ENCODE measurements around the gene DENND4A. TPM values are rescaled to one million over a fixed set of nuclear protein-coding genes. Genes with fewer than 3 reads are reported as not detected.
"Not testable (repeated sequence)": the region's sequence is repeated elsewhere in the genome, so short reads cannot be mapped to it uniquely, and the experiment has no call there.

Gene DENND4A
- total RNA-seq, 1 donor from 2014 or later: 32.5 TPM

DNA sequence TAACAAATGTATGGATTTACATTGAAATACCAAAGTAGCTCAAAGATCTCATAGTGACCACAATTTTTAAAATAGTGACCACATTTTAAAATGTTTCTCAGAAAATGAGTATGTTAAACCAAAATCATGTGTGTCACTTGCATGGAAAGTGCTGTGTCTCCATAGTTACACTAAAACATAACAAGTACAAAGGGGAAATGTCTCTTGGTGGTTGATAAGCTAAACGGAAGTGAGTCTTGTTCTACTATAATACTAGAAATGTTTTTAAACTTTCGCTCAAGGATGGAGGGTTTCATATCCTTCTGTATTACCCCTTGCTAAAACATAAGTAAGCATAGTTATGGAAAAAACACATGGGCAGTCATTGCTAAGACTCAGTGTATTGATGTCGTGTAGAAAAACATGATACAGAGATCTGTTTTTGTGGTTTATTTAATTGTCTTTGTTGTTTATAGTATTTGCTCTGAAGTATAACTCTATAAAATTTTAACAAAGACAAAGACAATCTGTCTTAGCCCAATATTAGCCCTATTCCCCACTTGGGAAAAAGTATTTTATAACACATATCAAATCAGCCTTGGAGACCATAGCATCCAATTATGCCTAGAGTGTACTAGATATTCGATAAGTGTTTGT is 27.0 kb upstream of the DENND4A start:
- Histone ChIP-seq H3K4me1 (peaks cover 9% of the 10 kb centered on the region), H3K4me3 (no peak overlapping the region), H3K27ac (peak overlapping the region; percentile 61), H3K36me3 (no peaks in the 10 kb centered on the region), H3K9me3 (no peaks in the 10 kb centered on the region), H3K27me3 (no peaks in the 10 kb centered on the region)
- TF ChIP-seq, protein P1, sequence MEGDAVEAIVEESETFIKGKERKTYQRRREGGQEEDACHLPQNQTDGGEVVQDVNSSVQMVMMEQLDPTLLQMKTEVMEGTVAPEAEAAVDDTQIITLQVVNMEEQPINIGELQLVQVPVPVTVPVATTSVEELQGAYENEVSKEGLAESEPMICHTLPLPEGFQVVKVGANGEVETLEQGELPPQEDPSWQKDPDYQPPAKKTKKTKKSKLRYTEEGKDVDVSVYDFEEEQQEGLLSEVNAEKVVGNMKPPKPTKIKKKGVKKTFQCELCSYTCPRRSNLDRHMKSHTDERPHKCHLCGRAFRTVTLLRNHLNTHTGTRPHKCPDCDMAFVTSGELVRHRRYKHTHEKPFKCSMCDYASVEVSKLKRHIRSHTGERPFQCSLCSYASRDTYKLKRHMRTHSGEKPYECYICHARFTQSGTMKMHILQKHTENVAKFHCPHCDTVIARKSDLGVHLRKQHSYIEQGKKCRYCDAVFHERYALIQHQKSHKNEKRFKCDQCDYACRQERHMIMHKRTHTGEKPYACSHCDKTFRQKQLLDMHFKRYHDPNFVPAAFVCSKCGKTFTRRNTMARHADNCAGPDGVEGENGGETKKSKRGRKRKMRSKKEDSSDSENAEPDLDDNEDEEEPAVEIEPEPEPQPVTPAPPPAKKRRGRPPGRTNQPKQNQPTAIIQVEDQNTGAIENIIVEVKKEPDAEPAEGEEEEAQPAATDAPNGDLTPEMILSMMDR (IDR thresholded peaks at IDR 0.05): no peak
- intact Hi-C loops (cut with DNase I): no loop called here
- ATAC-seq (peak; percentile 85), DNase-seq (no peak)

GRCh38 chr15:65816441-65816840 is 24.3 kb upstream of the DENND4A start:
- H3K4me3 ChIP-seq: no peak overlapping the region
- H3K27me3 ChIP-seq: no peaks in the 10 kb centered on the region
- TF ChIP-seq, protein P1 (IDR thresholded peaks at IDR 0.05): no peak
- peaks cover 9% of the 10 kb centered on the region for H3K4me1 ChIP-seq
- no peak overlapping the region for H3K27ac ChIP-seq
- peaks cover 4% of the 10 kb centered on the region for H3K9me3 ChIP-seq
- no peaks in the 10 kb centered on the region for H3K36me3 ChIP-seq
- DNase-seq: no peak
- intact Hi-C loops (cut with DNase I): no loop called here
- no peak for ATAC-seq

DNA sequence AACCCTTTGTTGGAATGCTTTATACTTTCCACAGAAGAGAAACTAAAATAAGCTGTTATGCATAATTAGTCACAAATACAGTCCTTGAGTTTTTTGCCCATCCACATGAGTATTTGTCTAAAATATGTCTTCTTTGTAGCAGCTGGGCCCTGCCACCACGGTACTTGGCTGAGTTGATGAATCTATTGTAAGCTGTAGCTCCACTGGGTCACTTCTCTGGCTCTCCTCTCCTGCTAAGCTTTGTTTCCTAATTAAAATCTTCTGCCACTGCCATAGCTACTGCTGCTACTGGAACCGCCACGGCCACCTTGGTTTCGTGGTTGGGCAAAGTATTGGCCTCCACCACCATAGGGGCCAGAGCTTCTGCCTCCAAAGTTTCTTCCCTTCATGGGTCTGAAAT is 23.9 kb upstream of the DENND4A start:
- H3K27me3 ChIP-seq; H3K27ac ChIP-seq; intact Hi-C loops (cut with DNase I); H3K36me3 ChIP-seq; H3K9me3 ChIP-seq; DNase-seq; H3K4me1 ChIP-seq; ATAC-seq; H3K4me3 ChIP-seq: not testable (repeated sequence)

DNA sequence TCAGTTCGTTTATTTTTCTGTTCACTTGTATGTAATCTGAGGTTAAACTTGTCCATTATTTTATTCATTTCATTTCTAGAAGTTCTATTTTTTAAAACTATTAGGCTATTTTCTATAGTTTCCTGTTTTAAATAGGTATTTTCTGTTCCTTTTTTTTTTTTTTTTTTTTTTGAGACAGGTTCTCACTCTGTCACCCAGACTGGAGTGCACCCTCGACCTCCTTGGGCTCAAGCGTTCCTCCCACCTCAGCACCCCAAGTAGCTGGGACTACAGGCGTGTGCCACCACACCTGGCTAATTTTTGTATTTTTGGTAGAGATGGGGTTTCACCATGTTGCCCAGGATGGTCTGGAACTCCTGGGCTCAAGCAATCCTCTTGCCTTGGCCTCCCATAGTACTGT is 22.2 kb upstream of the DENND4A start:
- ATAC-seq: not testable (repeated sequence)

DNA sequence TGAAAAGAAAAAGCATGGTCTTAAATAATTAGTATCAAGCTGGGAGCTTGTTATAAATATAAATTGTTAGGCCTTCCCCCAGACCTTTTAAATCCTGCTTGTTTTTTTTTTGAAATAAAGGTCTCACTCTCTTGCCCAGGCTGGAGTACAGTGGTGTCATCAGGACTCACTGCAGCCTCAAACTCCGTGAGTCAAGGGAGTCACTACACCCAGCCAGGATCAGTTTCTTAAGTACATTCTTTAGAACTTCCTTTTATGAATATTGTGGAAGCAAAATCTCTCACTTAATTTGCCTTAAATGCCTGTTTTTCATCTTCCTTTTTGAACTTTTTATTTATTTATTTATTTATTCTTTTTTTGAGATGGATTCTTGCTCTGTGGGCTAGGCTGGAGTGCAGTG is 20.8 kb upstream of the DENND4A start:
- no peak for ATAC-seq
- Histone ChIP-seq H3K4me1 (no peaks in the 10 kb centered on the region), H3K4me3 (no peak overlapping the region), H3K9me3 (peaks cover 5% of the 10 kb centered on the region), H3K36me3 (no peaks in the 10 kb centered on the region), H3K27me3 (no peaks in the 10 kb centered on the region), H3K27ac (no peak overlapping the region)
- TF ChIP-seq, protein P1 (IDR thresholded peaks at IDR 0.05): no peak
- intact Hi-C loops (cut with DNase I): no loop called here
- DNase-seq: no peak

More for the DNA sequence above, 22.2 kb upstream of the DENND4A start:
- H3K27me3 ChIP-seq; H3K36me3 ChIP-seq; H3K27ac ChIP-seq; H3K4me3 ChIP-seq; intact Hi-C loops (cut with DNase I); H3K9me3 ChIP-seq; H3K4me1 ChIP-seq; DNase-seq: not testable (repeated sequence)

DNA sequence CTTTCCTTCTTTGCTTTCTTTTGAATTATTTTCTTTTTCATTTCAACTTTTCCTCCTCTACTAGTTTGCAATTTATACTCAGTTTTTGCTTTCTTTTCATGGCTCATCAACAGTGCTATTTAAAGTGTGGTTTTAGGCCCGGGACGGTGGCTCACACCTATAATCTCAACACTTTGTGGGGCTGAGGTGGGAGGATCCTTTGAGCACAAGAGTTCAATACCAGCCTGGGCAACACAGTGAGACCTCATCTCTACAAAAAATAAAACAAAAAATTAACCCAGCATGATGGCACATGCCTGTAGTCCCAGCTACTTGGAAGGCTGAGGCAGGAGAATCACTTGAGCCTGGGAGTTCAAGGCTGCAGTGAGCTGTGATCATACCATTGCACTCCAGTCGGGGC is 20.4 kb upstream of the DENND4A start:
- H3K27ac ChIP-seq: no peak overlapping the region
- H3K27me3 ChIP-seq: no peaks in the 10 kb centered on the region
- intact Hi-C loops (cut with DNase I): no loop called here
- TF ChIP-seq, protein P1 (IDR thresholded peaks at IDR 0.05): no peak
- H3K9me3 ChIP-seq: peaks cover 5% of the 10 kb centered on the region
- no peaks in the 10 kb centered on the region for H3K4me1 ChIP-seq
- no peak overlapping the region for H3K4me3 ChIP-seq
- no peak for DNase-seq
- H3K36me3 ChIP-seq: no peaks in the 10 kb centered on the region
- no peak for ATAC-seq

GRCh38 chr15:65811835-65812234 is 19.7 kb upstream of the DENND4A start:
- H3K36me3 ChIP-seq: no peaks in the 10 kb centered on the region
- no peak for DNase-seq
- TF ChIP-seq, protein P1 (IDR thresholded peaks at IDR 0.05): no peak
- H3K27ac ChIP-seq: no peak overlapping the region
- intact Hi-C loops (cut with DNase I): no loop called here
- no peak overlapping the region for H3K4me3 ChIP-seq
- no peak for ATAC-seq
- no peaks in the 10 kb centered on the region for H3K4me1 ChIP-seq
- no peaks in the 10 kb centered on the region for H3K27me3 ChIP-seq
- peaks cover 5% of the 10 kb centered on the region for H3K9me3 ChIP-seq

GRCh38 chr15:65811011-65811733 is 19.1 kb upstream of the DENND4A start:
- H3K27ac ChIP-seq; H3K36me3 ChIP-seq; intact Hi-C loops (cut with DNase I); H3K4me3 ChIP-seq; DNase-seq; H3K4me1 ChIP-seq; ATAC-seq; H3K27me3 ChIP-seq; H3K9me3 ChIP-seq: not testable (repeated sequence)

Measured in upper lobe of right lung (tissue), 1 donor.